ENCODE measurements around the gene SLC22A4.

The SLC22A4 gene

GRCh38 chr5:132392978-132393825 lies 99.0 kb downstream of the SLC22A4 start:
- no peak for TF ChIP-seq CTCF (IDR thresholded peaks at IDR 0.05; ENCODE audit: insufficient read depth, missing control alignments)
- DNase-seq (ENCODE audit: insufficient read length, low spot score) (no peak), FAIRE-seq (no peak)

Measured in D721Med (cell line).